CD8-positive, alpha-beta memory T cell (primary cell): ENCODE results near the gene STPG1. TPM values are rescaled to one million over a fixed set of nuclear protein-coding genes. Genes with fewer than 3 reads are reported as not detected.

ENCODE experiments used
- CTCF ChIA-PET: fragments of 350-600 bp; sonication (Branson Sonifier 250); formaldehyde crosslinking; loops from one replicate; lab custom pipeline; 2021; ENCODE audit warnings: antibody characterized with exemption; lab: Charles Lee
- POLR2A ChIA-PET: fragments of 350-600 bp; sonication (Branson Sonifier 250); formaldehyde crosslinking; loops from one replicate; lab custom pipeline; 2021; ENCODE audit warnings: antibody characterized with exemption; lab: Charles Lee
- DNase-seq, 5 donors: peaks; one replicate each; pipeline versions ENCODE4 v3.0.0 to v3.0.0-alpha.2; 2020 to 2022; ENCODE audit warnings: mixed read lengths in 1 of 5
- H3K27ac ChIP-seq: one replicate; pipeline ENCODE4 v1.7.0; 2013; ENCODE audit warnings: low read depth, mild to moderate bottlenecking, low read length, moderate library complexity
- H3K27me3 ChIP-seq: 2 replicates; pipeline ENCODE4 v1.7.0; 2013; ENCODE audit warnings: low read length, mild to moderate bottlenecking; ENCODE audit not compliant: insufficient read depth, poor library complexity, severe bottlenecking
- H3K36me3 ChIP-seq: 2 replicates; pipeline ENCODE4 v1.7.0; 2013; ENCODE audit warnings: mild to moderate bottlenecking, low read length, moderate library complexity; ENCODE audit not compliant: insufficient read depth
- H3K4me1 ChIP-seq: 2 replicates; pipeline ENCODE4 v1.7.0; 2013; ENCODE audit warnings: mild to moderate bottlenecking, low read length, moderate library complexity; ENCODE audit not compliant: insufficient read depth
- H3K4me3 ChIP-seq: 2 replicates; pipeline ENCODE4 v1.7.0; 2013; ENCODE audit warnings: mild to moderate bottlenecking, low read length
- H3K9me3 ChIP-seq: 2 replicates; pipeline ENCODE4 v1.7.0; 2013; ENCODE audit warnings: mild to moderate bottlenecking, low read length
- H3K27ac Mint-ChIP-seq, 8 donors: one replicate each; pipeline ENCODE4 v1.8.0; 2020 to 2021; ENCODE audit warnings: mixed read lengths in 8 of 8, mild to moderate bottlenecking in 6 of 8, inconsistent platforms in 3 of 8, moderate library complexity in 3 of 8
- H3K27me3 Mint-ChIP-seq, 2 donors: one replicate each; pipeline ENCODE4 v1.8.0; 2020 to 2021; ENCODE audit warnings: mixed read lengths in 2 of 2, mild to moderate bottlenecking in 1 of 2, moderate library complexity in 1 of 2
- H3K36me3 Mint-ChIP-seq, 3 donors: one replicate each; pipeline ENCODE4 v1.8.0; 2020 to 2021; ENCODE audit warnings: mixed read lengths in 3 of 3, inconsistent platforms in 1 of 3, mild to moderate bottlenecking in 1 of 3
- H3K4me1 Mint-ChIP-seq, 3 donors: one replicate each; pipeline ENCODE4 v1.8.0; 2020 to 2021; ENCODE audit warnings: mixed read lengths in 3 of 3, inconsistent platforms in 1 of 3, mild to moderate bottlenecking in 1 of 3
- H3K4me3 Mint-ChIP-seq, 7 donors: one replicate each; pipeline ENCODE4 v1.8.0; 2020 to 2021; ENCODE audit warnings: mixed read lengths in 7 of 7, mild to moderate bottlenecking in 6 of 7, moderate library complexity in 4 of 7, inconsistent platforms in 2 of 7
- H3K9me3 Mint-ChIP-seq, 5 donors: one replicate each; pipeline ENCODE4 v1.8.0; 2020 to 2022; ENCODE audit warnings: mixed read lengths in 5 of 5, mild to moderate bottlenecking in 3 of 5, moderate library complexity in 2 of 5, inconsistent platforms in 1 of 5
- polyA plus RNA-seq: library from polyadenylated mRNA; unstranded; fragments of 300-500 nt; fragmentation: Illumina TruSeq; gene quantifications from one replicate; pipeline ENCODE4 v1.2.3, GENCODE V29; 2021
- total RNA-seq, 2 experiments: library from RNA; stranded (reverse); gene quantifications; one replicate each; pipeline ENCODE4 v1.2.3, GENCODE V29; 2021

The STPG1 gene
- total and polyA plus RNA-seq, 3 experiments from 2014 or later: 4.9 to 5.6 (median 5.1) TPM

GRCh38 chr1:24364975-24365678 is 48.5 kb downstream of the STPG1 start:
- Mint-ChIP-seq H3K4me3 (no peak overlapping the region), H3K36me3 (peaks cover 0 to 14% (median 5%) of the 10 kb centered on the region in 3 donors), H3K4me1 (no peaks in the 10 kb centered on the region), H3K9me3 (no peaks in the 10 kb centered on the region), H3K27ac (no peak overlapping the region), H3K27me3 (no peaks in the 10 kb centered on the region)
- Histone ChIP-seq H3K36me3 (no peaks in the 10 kb centered on the region), H3K4me1 (no peaks in the 10 kb centered on the region), H3K27me3 (no peaks in the 10 kb centered on the region), H3K4me3 (no peak overlapping the region), H3K27ac (no peak overlapping the region), H3K9me3 (no peaks in the 10 kb centered on the region)
- ChIA-PET POLR2A (no interaction called here), CTCF (no interaction called here)
- DNase-seq: no peak

GRCh38 chr1:24364605-24364974 is 49.0 kb downstream of the STPG1 start:
- ChIA-PET POLR2A (no interaction called here), CTCF (no interaction called here)
- Mint-ChIP-seq H3K4me3 (no peak overlapping the region), H3K27ac (no peak overlapping the region), H3K27me3 (no peaks in the 10 kb centered on the region), H3K9me3 (no peaks in the 10 kb centered on the region), H3K4me1 (no peaks in the 10 kb centered on the region), H3K36me3 (peaks cover 0 to 11% (median 1%) of the 10 kb centered on the region in 3 donors)
- H3K27ac ChIP-seq: no peak overlapping the region
- no peaks in the 10 kb centered on the region for H3K9me3 ChIP-seq
- no peak overlapping the region for H3K4me3 ChIP-seq
- H3K27me3 ChIP-seq: no peaks in the 10 kb centered on the region
- no peaks in the 10 kb centered on the region for H3K36me3 ChIP-seq
- H3K4me1 ChIP-seq: no peaks in the 10 kb centered on the region
- DNase-seq: no peak

GRCh38 chr1:24363994-24364393 is 49.6 kb downstream of the STPG1 start:
- no peak overlapping the region for H3K27ac ChIP-seq
- no peak overlapping the region for H3K4me3 ChIP-seq
- H3K9me3 Mint-ChIP-seq: no peaks in the 10 kb centered on the region
- no peaks in the 10 kb centered on the region for H3K4me1 Mint-ChIP-seq
- no peaks in the 10 kb centered on the region for H3K36me3 ChIP-seq
- H3K27me3 Mint-ChIP-seq: no peaks in the 10 kb centered on the region
- DNase-seq: no peak
- H3K4me1 ChIP-seq: no peaks in the 10 kb centered on the region
- H3K4me3 Mint-ChIP-seq: no peak overlapping the region
- H3K9me3 ChIP-seq: no peaks in the 10 kb centered on the region
- CTCF ChIA-PET: no interaction called here
- no peak overlapping the region for H3K27ac Mint-ChIP-seq
- peaks cover 0 to 11% (median 0%) of the 10 kb centered on the region in 3 donors for H3K36me3 Mint-ChIP-seq
- POLR2A ChIA-PET: no interaction called here
- no peaks in the 10 kb centered on the region for H3K27me3 ChIP-seq

GRCh38 chr1:24362982-24363614 is 50.5 kb downstream of the STPG1 start:
- H3K9me3 Mint-ChIP-seq: no peaks in the 10 kb centered on the region
- CTCF ChIA-PET: interaction anchor here (0.8 kb wide), 1 partner anchor 10 kb away, joined by 3 read pairs; no protein-coding TSS in a partner anchor
- H3K4me3 Mint-ChIP-seq: no peak overlapping the region
- H3K27ac ChIP-seq: no peak overlapping the region
- H3K9me3 ChIP-seq: no peaks in the 10 kb centered on the region
- H3K27me3 ChIP-seq: no peaks in the 10 kb centered on the region
- no peak overlapping the region for H3K4me3 ChIP-seq
- no peak for DNase-seq
- no peak overlapping the region for H3K27ac Mint-ChIP-seq
- no peaks in the 10 kb centered on the region for H3K4me1 ChIP-seq
- H3K27me3 Mint-ChIP-seq: no peaks in the 10 kb centered on the region
- H3K36me3 ChIP-seq: no peaks in the 10 kb centered on the region
- no peaks in the 10 kb centered on the region for H3K4me1 Mint-ChIP-seq
- POLR2A ChIA-PET: no interaction called here
- peaks cover 0 to 15% (median 0%) of the 10 kb centered on the region in 3 donors for H3K36me3 Mint-ChIP-seq

GRCh38 chr1:24362396-24362795 is 51.2 kb downstream of the STPG1 start:
- no peak for DNase-seq
- Mint-ChIP-seq H3K27ac (no peak overlapping the region), H3K9me3 (no peaks in the 10 kb centered on the region), H3K36me3 (peaks cover 0 to 20% (median 5%) of the 10 kb centered on the region in 3 donors), H3K27me3 (no peaks in the 10 kb centered on the region), H3K4me3 (no peak overlapping the region), H3K4me1 (no peaks in the 10 kb centered on the region)
- no peak overlapping the region for H3K27ac ChIP-seq
- H3K9me3 ChIP-seq: no peaks in the 10 kb centered on the region
- no peaks in the 10 kb centered on the region for H3K27me3 ChIP-seq
- no peaks in the 10 kb centered on the region for H3K36me3 ChIP-seq
- H3K4me3 ChIP-seq: no peak overlapping the region
- CTCF ChIA-PET: interaction anchor here (0.8 to 0.9 kb wide), 2 partner anchors 11 to 29 kb away, joined by 3 to 4 read pairs; no protein-coding TSS in a partner anchor
- POLR2A ChIA-PET: no interaction called here
- H3K4me1 ChIP-seq: no peaks in the 10 kb centered on the region

GRCh38 chr1:24361811-24362210 is 51.8 kb downstream of the STPG1 start:
- CTCF ChIA-PET: interaction anchor here (0.9 kb wide), 1 partner anchor 30 kb away, joined by 4 read pairs; no protein-coding TSS in a partner anchor

GRCh38 chr1:24360681-24361080 is 52.9 kb downstream of the STPG1 start:
- ChIA-PET POLR2A (no interaction called here), CTCF (no interaction called here)
- H3K4me3 ChIP-seq: no peak overlapping the region
- no peaks in the 10 kb centered on the region for H3K9me3 ChIP-seq
- H3K9me3 Mint-ChIP-seq: no peaks in the 10 kb centered on the region
- H3K36me3 ChIP-seq: no peaks in the 10 kb centered on the region
- H3K36me3 Mint-ChIP-seq: peaks cover 0 to 20% (median 5%) of the 10 kb centered on the region in 3 donors
- no peak overlapping the region for H3K27ac ChIP-seq
- no peaks in the 10 kb centered on the region for H3K27me3 ChIP-seq
- no peaks in the 10 kb centered on the region for H3K4me1 Mint-ChIP-seq
- no peak overlapping the region for H3K4me3 Mint-ChIP-seq
- H3K27ac Mint-ChIP-seq: no peak overlapping the region
- H3K27me3 Mint-ChIP-seq: no peaks in the 10 kb centered on the region
- no peak for DNase-seq
- no peaks in the 10 kb centered on the region for H3K4me1 ChIP-seq

More at GRCh38 chr1:24361811-24362210, 51.8 kb downstream of the STPG1 start:
- no peaks in the 10 kb centered on the region for H3K36me3 ChIP-seq
- no peak overlapping the region for H3K27ac ChIP-seq
- no peak overlapping the region for H3K4me3 ChIP-seq
- Mint-ChIP-seq H3K27ac (no peak overlapping the region), H3K4me3 (no peak overlapping the region), H3K27me3 (no peaks in the 10 kb centered on the region), H3K4me1 (no peaks in the 10 kb centered on the region), H3K36me3 (peaks cover 0 to 19% (median 5%) of the 10 kb centered on the region in 3 donors), H3K9me3 (no peaks in the 10 kb centered on the region)
- H3K27me3 ChIP-seq: no peaks in the 10 kb centered on the region
- H3K9me3 ChIP-seq: no peaks in the 10 kb centered on the region
- POLR2A ChIA-PET: no interaction called here
- DNase-seq: no peak
- no peaks in the 10 kb centered on the region for H3K4me1 ChIP-seq

- Mint-ChIP-seq H3K4me3 (no peak overlapping the region), H3K36me3 (peaks cover 0 to 20% (median 5%) of the 10 kb centered on the region in 3 donors), H3K27ac (no peak overlapping the region), H3K4me1 (peaks cover 0 to 3% (median 2%) of the 10 kb centered on the region in 3 donors), H3K27me3 (peaks cover 0 to 2% of the 10 kb centered on the region in 2 donors), H3K9me3 (no peaks in the 10 kb centered on the region)
- H3K4me1 ChIP-seq: peaks cover 4% of the 10 kb centered on the region
- no peak overlapping the region for H3K27ac ChIP-seq
- H3K27me3 ChIP-seq: no peaks in the 10 kb centered on the region
- no peak for DNase-seq
- ChIA-PET POLR2A (no interaction called here), CTCF (interaction anchor here (1.1 kb wide), 1 partner anchor 35 kb away, joined by 3 read pairs; no protein-coding TSS in a partner anchor)
- no peak overlapping the region for H3K4me3 ChIP-seq
- no peaks in the 10 kb centered on the region for H3K36me3 ChIP-seq
- H3K9me3 ChIP-seq: no peaks in the 10 kb centered on the region
These were observed 56.5 kb downstream of the STPG1 start for GRCh38 chr1:24357038-24357437.
